Mucosa of rectum (tissue), 2 donors: ENCODE measurements around the gene ASB18.

ENCODE experiments used
- H3K27ac ChIP-seq, 2 donors: one replicate each; pipeline ENCODE4 v1.7.0; 2013; ENCODE audit warnings: inconsistent platforms in 2 of 2, low read depth in 2 of 2, low read length in 2 of 2
- H3K27me3 ChIP-seq, 2 donors: one replicate each; pipeline ENCODE4 v1.7.0; 2013; ENCODE audit warnings: low read length in 2 of 2; ENCODE audit not compliant: control insufficient read depth in 2 of 2, insufficient read depth in 2 of 2
- H3K36me3 ChIP-seq, 2 donors: one replicate each; pipeline ENCODE4 v1.7.0; 2013; ENCODE audit warnings: low read length in 2 of 2; ENCODE audit not compliant: control insufficient read depth in 2 of 2, insufficient read depth in 2 of 2
- H3K4me1 ChIP-seq, 2 donors: one replicate each; pipeline ENCODE4 v1.7.0; 2013; ENCODE audit warnings: low read length in 2 of 2, mild to moderate bottlenecking in 1 of 2; ENCODE audit not compliant: control insufficient read depth in 2 of 2, insufficient read depth in 2 of 2
- H3K4me3 ChIP-seq, 2 donors: one replicate each; pipeline ENCODE4 v1.7.0; 2013; ENCODE audit warnings: low read length in 2 of 2
- H3K9ac ChIP-seq, 2 donors: one replicate each; pipeline ENCODE4 v1.7.0; 2013; ENCODE audit warnings: low read length in 2 of 2, low read depth in 1 of 2, mild to moderate bottlenecking in 1 of 2
- H3K9me3 ChIP-seq, 2 donors: one replicate each; pipeline ENCODE4 v1.7.0; 2013; ENCODE audit warnings: low read length in 2 of 2; ENCODE audit not compliant: control insufficient read depth in 2 of 2
- donor health status: healthy.
- donor health status: Normal muscosa, but diverticular disease.

The ASB18 gene

GRCh38 chr2:236246711-236247246 is 17.4 kb downstream of the ASB18 start:
- peaks cover 3 to 12% of the 10 kb centered on the region in 2 donors for H3K27me3 ChIP-seq
- H3K27ac ChIP-seq: no peak overlapping the region
- H3K4me1 ChIP-seq: no peaks in the 10 kb centered on the region
- no peaks in the 10 kb centered on the region for H3K9me3 ChIP-seq
- no peak overlapping the region for H3K4me3 ChIP-seq
- no peak overlapping the region for H3K9ac ChIP-seq
- H3K36me3 ChIP-seq: no peaks in the 10 kb centered on the region

DNA sequence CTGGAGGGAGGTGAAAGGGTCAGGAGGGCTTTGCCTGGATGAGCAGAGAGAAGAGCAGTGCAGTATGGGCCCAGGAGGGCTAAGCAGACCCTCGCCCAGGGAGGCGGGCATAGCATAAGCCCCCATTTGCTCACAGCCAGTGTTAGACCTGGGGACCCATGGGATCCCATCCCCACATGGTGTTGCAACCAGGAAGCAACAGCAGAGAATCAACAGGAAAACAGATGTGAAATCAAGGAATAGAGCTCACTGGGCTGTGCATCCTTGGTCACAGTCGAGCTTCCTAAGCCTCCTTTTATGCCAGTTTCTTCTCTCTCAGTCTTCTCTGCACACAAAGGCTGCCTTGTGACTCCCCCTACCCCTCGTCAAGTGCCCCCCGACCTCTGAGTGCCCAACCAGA is 19.9 kb downstream of the ASB18 start:
- Histone ChIP-seq H3K9ac (no peak overlapping the region), H3K27me3 (peaks cover 11% of the 10 kb centered on the region in 2 donors), H3K9me3 (no peaks in the 10 kb centered on the region), H3K36me3 (no peaks in the 10 kb centered on the region), H3K4me1 (no peaks in the 10 kb centered on the region), H3K4me3 (no peak overlapping the region), H3K27ac (no peak overlapping the region)

DNA sequence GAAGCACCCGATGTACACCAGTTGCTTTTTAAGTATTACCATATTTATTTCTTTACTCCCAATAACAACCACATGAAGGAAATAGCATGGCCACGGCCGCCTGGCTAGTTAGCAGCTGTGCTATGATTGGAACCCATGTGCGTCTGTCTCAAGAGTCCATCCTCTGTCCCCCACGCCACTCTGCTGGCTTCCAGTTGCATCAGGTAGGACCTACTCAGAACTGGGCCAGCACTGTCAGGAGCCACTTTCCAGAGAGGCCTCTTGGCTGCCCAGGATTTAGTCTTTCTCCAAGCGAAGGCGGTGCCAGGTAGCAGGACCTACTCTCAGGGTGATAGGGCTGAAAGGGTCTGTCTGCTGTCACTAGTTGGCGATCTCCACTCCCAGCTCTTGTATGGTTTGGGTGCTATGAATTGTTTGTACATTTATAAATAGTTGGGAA is 22.1 kb downstream of the ASB18 start:
- Histone ChIP-seq H3K9me3 (no peaks in the 10 kb centered on the region), H3K4me3 (no peak overlapping the region), H3K4me1 (no peaks in the 10 kb centered on the region), H3K27me3 (peaks cover 14 to 16% of the 10 kb centered on the region in 2 donors), H3K36me3 (no peaks in the 10 kb centered on the region), H3K9ac (no peak overlapping the region), H3K27ac (no peak overlapping the region)

GRCh38 chr2:236241181-236242056 is 22.8 kb downstream of the ASB18 start:
- H3K9ac ChIP-seq: no peak overlapping the region
- H3K9me3 ChIP-seq: no peaks in the 10 kb centered on the region
- H3K36me3 ChIP-seq: no peaks in the 10 kb centered on the region
- no peaks in the 10 kb centered on the region for H3K4me1 ChIP-seq
- no peak overlapping the region for H3K4me3 ChIP-seq
- H3K27me3 ChIP-seq: peaks cover 18 to 20% of the 10 kb centered on the region in 2 donors
- no peak overlapping the region for H3K27ac ChIP-seq

GRCh38 chr2:236240228-236240990 is 23.8 kb downstream of the ASB18 start:
- H3K36me3 ChIP-seq: no peaks in the 10 kb centered on the region
- no peak overlapping the region for H3K4me3 ChIP-seq
- no peaks in the 10 kb centered on the region for H3K9me3 ChIP-seq
- H3K4me1 ChIP-seq: no peaks in the 10 kb centered on the region
- H3K27me3 ChIP-seq: peaks cover 25 to 29% of the 10 kb centered on the region in 2 donors
- no peak overlapping the region for H3K27ac ChIP-seq
- H3K9ac ChIP-seq: no peak overlapping the region

- H3K9ac ChIP-seq: no peak overlapping the region
- no peaks in the 10 kb centered on the region for H3K9me3 ChIP-seq
- no peaks in the 10 kb centered on the region for H3K4me1 ChIP-seq
- H3K4me3 ChIP-seq: no peak overlapping the region
- peaks cover 27 to 31% of the 10 kb centered on the region in 2 donors for H3K27me3 ChIP-seq
- no peaks in the 10 kb centered on the region for H3K36me3 ChIP-seq
- H3K27ac ChIP-seq: no peak overlapping the region
Observed at GRCh38 chr2:236239276-236240065, 24.7 kb downstream of the ASB18 start.

- no peak overlapping the region for H3K27ac ChIP-seq
- H3K4me3 ChIP-seq: no peak overlapping the region
- no peaks in the 10 kb centered on the region for H3K4me1 ChIP-seq
- no peaks in the 10 kb centered on the region for H3K36me3 ChIP-seq
- no peaks in the 10 kb centered on the region for H3K9me3 ChIP-seq
- no peak overlapping the region for H3K9ac ChIP-seq
- peaks cover 27 to 37% of the 10 kb centered on the region in 2 donors for H3K27me3 ChIP-seq
Observed at GRCh38 chr2:236238751-236239150, 25.5 kb downstream of the ASB18 start.

DNA sequence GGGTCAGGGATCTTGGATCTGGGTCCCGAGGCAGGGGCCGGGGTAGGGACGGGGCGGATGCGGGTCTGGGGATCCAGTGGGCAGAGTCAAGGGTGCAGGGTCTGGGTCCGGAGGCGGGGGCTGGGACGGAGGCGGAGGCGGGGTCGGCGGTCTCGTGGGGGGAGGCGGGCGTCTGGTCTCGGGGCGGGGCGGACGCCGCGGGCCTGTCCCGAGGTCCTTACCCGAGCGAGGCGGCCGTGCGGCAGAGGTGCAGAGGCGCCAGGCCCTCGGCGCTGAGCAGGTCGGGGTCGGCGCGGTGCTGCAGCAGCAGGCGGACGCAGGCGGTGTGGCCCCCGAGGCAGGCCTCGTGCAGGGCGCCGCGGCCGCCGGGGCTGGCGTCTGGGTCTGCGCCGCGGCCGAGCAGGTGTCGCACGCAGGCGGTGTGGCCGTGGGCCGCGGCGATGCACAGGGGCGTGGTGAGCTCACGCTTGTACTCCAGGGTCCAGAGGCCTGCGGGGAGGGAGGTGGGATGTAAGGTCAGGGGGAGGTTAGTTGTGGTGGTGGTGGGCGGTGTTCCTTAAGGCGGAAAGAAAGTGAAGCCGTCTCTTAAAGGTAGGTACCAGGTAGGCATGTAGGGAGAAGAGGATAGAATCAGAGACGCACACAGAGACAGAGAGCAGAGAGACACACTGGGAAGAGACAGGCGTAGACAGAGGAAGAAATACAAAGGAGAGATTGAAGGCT is 26.6 kb downstream of the ASB18 start:
- H3K9me3 ChIP-seq: no peaks in the 10 kb centered on the region
- no peaks in the 10 kb centered on the region for H3K4me1 ChIP-seq
- no peak overlapping the region for H3K27ac ChIP-seq
- no peak overlapping the region for H3K9ac ChIP-seq
- no peaks in the 10 kb centered on the region for H3K36me3 ChIP-seq
- no peak overlapping the region for H3K4me3 ChIP-seq
- H3K27me3 ChIP-seq: peaks cover 27 to 37% of the 10 kb centered on the region in 2 donors
